Type B pancreatic cell (in vitro differentiated cells): ENCODE measurements around the gene ZNF500. TPM values are rescaled to one million over a fixed set of nuclear protein-coding genes. Genes with fewer than 3 reads are reported as not detected.

Source experiments
- DNase-seq: peaks from one replicate; pipeline ENCODE4 v3.0.0; 2021; ENCODE audit warnings: mixed read lengths; ENCODE audit not compliant: unreplicated experiment; ENCODE audit errors: extremely low spot score
- H3K27ac Mint-ChIP-seq: 2 replicates; pipeline ENCODE4 v1.8.0; 2021; ENCODE audit warnings: mild to moderate bottlenecking, mixed read lengths
- H3K27me3 Mint-ChIP-seq: 2 replicates; pipeline ENCODE4 v1.8.0; 2021; ENCODE audit warnings: mixed read lengths
- H3K36me3 Mint-ChIP-seq: 2 replicates; pipeline ENCODE4 v1.8.0; 2021; ENCODE audit warnings: mixed read lengths
- H3K4me1 Mint-ChIP-seq: one replicate; pipeline ENCODE4 v1.8.0; 2021; ENCODE audit warnings: mixed read lengths; ENCODE audit not compliant: unreplicated experiment
- H3K4me3 Mint-ChIP-seq: 2 replicates; pipeline ENCODE4 v1.8.0; 2021; ENCODE audit warnings: mild to moderate bottlenecking, mixed read lengths
- H3K9me3 Mint-ChIP-seq: 2 replicates; pipeline ENCODE4 v1.8.0; 2021; ENCODE audit warnings: mixed read lengths
- CTCF ChIP-seq: fragments of 200-600 bp; sonication (generic); conservative IDR thresholded peaks from 2 replicates; pipeline ENCODE4 v1.5.0; 2021; ENCODE audit warnings: antibody characterized with exemption, mild to moderate bottlenecking
- total RNA-seq: library from RNA; stranded (reverse); gene quantifications from 2 replicates; pipeline ENCODE4 v1.2.1, GENCODE V29; 2021; ENCODE audit warnings: low replicate concordance

Gene ZNF500
- total RNA-seq, 1 donor from 2014 or later, result 21.0 TPM

GRCh38 chr16:4700380-4700996 is 66.5 kb downstream of the ZNF500 start:
- Mint-ChIP-seq H3K27ac (no peak overlapping the region), H3K36me3 (no peaks in the 10 kb centered on the region), H3K27me3 (no peaks in the 10 kb centered on the region), H3K4me1 (no peaks in the 10 kb centered on the region), H3K9me3 (no peaks in the 10 kb centered on the region), H3K4me3 (no peak overlapping the region)
- no peak for TF ChIP-seq CTCF
- DNase-seq, result no peak

GRCh38 chr16:4699046-4699556 is 67.9 kb downstream of the ZNF500 start:
- H3K9me3 Mint-ChIP-seq, result no peaks in the 10 kb centered on the region
- no peak for DNase-seq
- no peak overlapping the region for H3K4me3 Mint-ChIP-seq
- no peaks in the 10 kb centered on the region for H3K27me3 Mint-ChIP-seq
- H3K27ac Mint-ChIP-seq, result no peak overlapping the region
- H3K36me3 Mint-ChIP-seq, result no peaks in the 10 kb centered on the region
- TF ChIP-seq CTCF, result no peak
- H3K4me1 Mint-ChIP-seq, result no peaks in the 10 kb centered on the region

GRCh38 chr16:4698321-4699045 is 68.5 kb downstream of the ZNF500 start:
- no peaks in the 10 kb centered on the region for H3K27me3 Mint-ChIP-seq
- no peak overlapping the region for H3K27ac Mint-ChIP-seq
- peak; percentile 70 for DNase-seq
- no peaks in the 10 kb centered on the region for H3K4me1 Mint-ChIP-seq
- H3K4me3 Mint-ChIP-seq, result no peak overlapping the region
- no peaks in the 10 kb centered on the region for H3K9me3 Mint-ChIP-seq
- TF ChIP-seq CTCF, result no peak
- H3K36me3 Mint-ChIP-seq, result no peaks in the 10 kb centered on the region

Other genes with a start within 250 kb of the ZNF500 start
- 19.2 and 41.3 TPM in 2 replicates for gene CDIP1, start 228.4 kb downstream of the ZNF500 start, total RNA-seq
- 0.14 and 0.43 TPM in 2 replicates for gene C16orf96, start 210.8 kb downstream of the ZNF500 start, total RNA-seq
- gene UBALD1, start 152.3 kb downstream of the ZNF500 start, total RNA-seq, result 49.2 and 85.9 TPM in 2 replicates
- gene MGRN1, start 142.3 kb downstream of the ZNF500 start, total RNA-seq, result 87.9 and 88.6 TPM in 2 replicates
- gene NUDT16L1, start 73.6 kb downstream of the ZNF500 start, total RNA-seq, result 36.7 and 37.7 TPM in 2 replicates
- 21.6 and 36.7 TPM in 2 replicates for gene ANKS3, start 32.9 kb downstream of the ZNF500 start, total RNA-seq
- 0.74 and 2.6 TPM in 2 replicates for gene DNAAF8, start 32.6 kb downstream of the ZNF500 start, total RNA-seq
- gene SEPTIN12, start 21.2 kb upstream of the ZNF500 start, total RNA-seq, result not detected in 2 replicates
- 5.0 and 7.8 TPM in 2 replicates for gene SMIM22, start 28.2 kb upstream of the ZNF500 start, total RNA-seq
- 37.6 and 39.3 TPM in 2 replicates for gene ROGDI, start 35.5 kb upstream of the ZNF500 start, total RNA-seq
- gene GLYR1, start 80.1 kb upstream of the ZNF500 start, total RNA-seq, result 120 and 126 TPM in 2 replicates
- 39.4 and 41.4 TPM in 2 replicates for gene UBN1, start 80.3 kb upstream of the ZNF500 start, total RNA-seq
- 142 and 428 TPM in 2 replicates for gene PPL, start 170.0 kb upstream of the ZNF500 start, total RNA-seq
- 0.71 and 0.92 TPM in 2 replicates for gene SEC14L5, start 191.2 kb upstream of the ZNF500 start, total RNA-seq